ENCODE measurements around the gene BDKRB2.

BDKRB2 gene

GRCh38 chr14:96187216-96188031 is 17.2 kb upstream of the BDKRB2 start:
- H3K27ac Mint-ChIP-seq: no peak overlapping the region
- H3K36me3 Mint-ChIP-seq (ENCODE audit: low read depth): no peaks in the 10 kb centered on the region
- H3K4me3 Mint-ChIP-seq: no peak overlapping the region
- H3K27me3 Mint-ChIP-seq (ENCODE audit: low read depth): peaks cover 12% of the 10 kb centered on the region
- peaks cover 1% of the 10 kb centered on the region for H3K4me1 Mint-ChIP-seq (ENCODE audit: low read depth)
- H3K9me3 Mint-ChIP-seq: no peaks in the 10 kb centered on the region

GRCh38 chr14:96189281-96189711 is 15.3 kb upstream of the BDKRB2 start:
- Mint-ChIP-seq H3K4me1 (ENCODE audit: low read depth) (peaks cover 1% of the 10 kb centered on the region), H3K36me3 (ENCODE audit: low read depth) (no peaks in the 10 kb centered on the region), H3K27ac (no peak overlapping the region), H3K4me3 (no peak overlapping the region), H3K27me3 (ENCODE audit: low read depth) (peaks cover 12% of the 10 kb centered on the region), H3K9me3 (no peaks in the 10 kb centered on the region)

- Mint-ChIP-seq H3K27ac (no peak overlapping the region), H3K9me3 (peaks cover 2% of the 10 kb centered on the region), H3K4me3 (no peak overlapping the region), H3K27me3 (ENCODE audit: low read depth) (peaks cover 12% of the 10 kb centered on the region), H3K36me3 (ENCODE audit: low read depth) (no peaks in the 10 kb centered on the region), H3K4me1 (ENCODE audit: low read depth) (peaks cover 3% of the 10 kb centered on the region)
Measured at GRCh38 chr14:96191353-96191752, 13.3 kb upstream of the BDKRB2 start.

- peaks cover 8% of the 10 kb centered on the region for H3K9me3 Mint-ChIP-seq
- peaks cover 6% of the 10 kb centered on the region for H3K4me1 Mint-ChIP-seq (ENCODE audit: low read depth)
- no peak overlapping the region for H3K27ac Mint-ChIP-seq
- peaks cover 12% of the 10 kb centered on the region for H3K27me3 Mint-ChIP-seq (ENCODE audit: low read depth)
- H3K36me3 Mint-ChIP-seq (ENCODE audit: low read depth): no peaks in the 10 kb centered on the region
- H3K4me3 Mint-ChIP-seq: no peak overlapping the region
Measured at GRCh38 chr14:96191841-96192462, 12.7 kb upstream of the BDKRB2 start.

- peaks cover 12% of the 10 kb centered on the region for H3K9me3 Mint-ChIP-seq
- H3K27me3 Mint-ChIP-seq (ENCODE audit: low read depth): peaks cover 12% of the 10 kb centered on the region
- H3K36me3 Mint-ChIP-seq (ENCODE audit: low read depth): no peaks in the 10 kb centered on the region
- H3K4me3 Mint-ChIP-seq: no peak overlapping the region
- no peak overlapping the region for H3K27ac Mint-ChIP-seq
- peaks cover 5% of the 10 kb centered on the region for H3K4me1 Mint-ChIP-seq (ENCODE audit: low read depth)
Measured at GRCh38 chr14:96192975-96193805, 11.4 kb upstream of the BDKRB2 start.

GRCh38 chr14:96194262-96194656 is 10.4 kb upstream of the BDKRB2 start:
- Mint-ChIP-seq H3K27me3 (ENCODE audit: low read depth) (peaks cover 12% of the 10 kb centered on the region), H3K4me1 (ENCODE audit: low read depth) (peaks cover 12% of the 10 kb centered on the region), H3K27ac (no peak overlapping the region), H3K9me3 (peaks cover 12% of the 10 kb centered on the region), H3K36me3 (ENCODE audit: low read depth) (no peaks in the 10 kb centered on the region), H3K4me3 (no peak overlapping the region)

GRCh38 chr14:96194657-96195431 is 9.8 kb upstream of the BDKRB2 start:
- H3K9me3 Mint-ChIP-seq: peaks cover 12% of the 10 kb centered on the region
- H3K27me3 Mint-ChIP-seq (ENCODE audit: low read depth): peaks cover 9% of the 10 kb centered on the region
- H3K4me1 Mint-ChIP-seq (ENCODE audit: low read depth): peaks cover 12% of the 10 kb centered on the region
- no peaks in the 10 kb centered on the region for H3K36me3 Mint-ChIP-seq (ENCODE audit: low read depth)
- H3K4me3 Mint-ChIP-seq: no peak overlapping the region
- no peak overlapping the region for H3K27ac Mint-ChIP-seq

GRCh38 chr14:96195441-96196081 is 9.1 kb upstream of the BDKRB2 start:
- H3K9me3 Mint-ChIP-seq: peaks cover 12% of the 10 kb centered on the region
- H3K4me1 Mint-ChIP-seq (ENCODE audit: low read depth): peaks cover 12% of the 10 kb centered on the region
- no peak overlapping the region for H3K4me3 Mint-ChIP-seq
- peaks cover 4% of the 10 kb centered on the region for H3K27me3 Mint-ChIP-seq (ENCODE audit: low read depth)
- no peaks in the 10 kb centered on the region for H3K36me3 Mint-ChIP-seq (ENCODE audit: low read depth)
- no peak overlapping the region for H3K27ac Mint-ChIP-seq

- Mint-ChIP-seq H3K4me3 (no peak overlapping the region), H3K9me3 (peaks cover 12% of the 10 kb centered on the region), H3K36me3 (ENCODE audit: low read depth) (no peaks in the 10 kb centered on the region), H3K27ac (no peak overlapping the region), H3K27me3 (ENCODE audit: low read depth) (peaks cover 6% of the 10 kb centered on the region), H3K4me1 (ENCODE audit: low read depth) (peaks cover 12% of the 10 kb centered on the region)
Measured at GRCh38 chr14:96197163-96197852, 7.3 kb upstream of the BDKRB2 start.

- peaks cover 12% of the 10 kb centered on the region for H3K9me3 Mint-ChIP-seq
- no peaks in the 10 kb centered on the region for H3K36me3 Mint-ChIP-seq (ENCODE audit: low read depth)
- no peak overlapping the region for H3K27ac Mint-ChIP-seq
- H3K4me1 Mint-ChIP-seq (ENCODE audit: low read depth): peaks cover 12% of the 10 kb centered on the region
- H3K4me3 Mint-ChIP-seq: no peak overlapping the region
- peaks cover 6% of the 10 kb centered on the region for H3K27me3 Mint-ChIP-seq (ENCODE audit: low read depth)
Measured at GRCh38 chr14:96197969-96198368, 6.7 kb upstream of the BDKRB2 start.

GRCh38 chr14:96198430-96199130 is 6.1 kb upstream of the BDKRB2 start:
- no peaks in the 10 kb centered on the region for H3K36me3 Mint-ChIP-seq (ENCODE audit: low read depth)
- H3K27ac Mint-ChIP-seq: peak overlapping the region; percentile 26
- peaks cover 12% of the 10 kb centered on the region for H3K9me3 Mint-ChIP-seq
- peaks cover 6% of the 10 kb centered on the region for H3K27me3 Mint-ChIP-seq (ENCODE audit: low read depth)
- peaks cover 12% of the 10 kb centered on the region for H3K4me1 Mint-ChIP-seq (ENCODE audit: low read depth)
- H3K4me3 Mint-ChIP-seq: peak overlapping the region; percentile 42

GRCh38 chr14:96201157-96201556 is 3.5 kb upstream of the BDKRB2 start:
- peaks cover 15% of the 10 kb centered on the region for H3K4me1 Mint-ChIP-seq (ENCODE audit: low read depth)
- no peak overlapping the region for H3K27ac Mint-ChIP-seq
- no peak overlapping the region for H3K4me3 Mint-ChIP-seq
- peaks cover 13% of the 10 kb centered on the region for H3K27me3 Mint-ChIP-seq (ENCODE audit: low read depth)
- H3K9me3 Mint-ChIP-seq: peaks cover 12% of the 10 kb centered on the region
- H3K36me3 Mint-ChIP-seq (ENCODE audit: low read depth): no peaks in the 10 kb centered on the region

- no peak overlapping the region for H3K27ac Mint-ChIP-seq
- peaks cover 4% of the 10 kb centered on the region for H3K9me3 Mint-ChIP-seq
- peaks cover 10% of the 10 kb centered on the region for H3K4me1 Mint-ChIP-seq (ENCODE audit: low read depth)
- H3K4me3 Mint-ChIP-seq: no peak overlapping the region
- peaks cover 13% of the 10 kb centered on the region for H3K27me3 Mint-ChIP-seq (ENCODE audit: low read depth)
- no peaks in the 10 kb centered on the region for H3K36me3 Mint-ChIP-seq (ENCODE audit: low read depth)
Measured at GRCh38 chr14:96201965-96202364, 2.7 kb upstream of the BDKRB2 start.
